Smooth muscle cell (in vitro differentiated cells): Measurements from ENCODE around the gene TP53AIP1. TPM values are rescaled to one million over a fixed set of nuclear protein-coding genes. Genes with fewer than 3 reads are reported as not detected.

ENCODE experiments used
- DNase-seq: peaks from one replicate; lab custom pipeline; 2025; ENCODE audit not compliant: unreplicated experiment; lab: John Stamatoyannopoulos, UW
- H2AFZ ChIP-seq: fragments of 200-600 bp; sonication (generic); 2 replicates; pipeline ENCODE4 v1.6.0; 2016; ENCODE audit warnings: antibody characterized with exemption, low read depth, mild to moderate bottlenecking
- H3F3A ChIP-seq: fragments of 200-600 bp; sonication (generic); 2 replicates; pipeline ENCODE4 v1.6.0; 2017; ENCODE audit warnings: antibody characterized with exemption, low read depth
- H3K27ac ChIP-seq: fragments of 200-600 bp; sonication (generic); 2 replicates; pipeline ENCODE4 v1.5.1; 2016; ENCODE audit warnings: low read depth, mild to moderate bottlenecking
- H3K27me3 ChIP-seq: fragments of 200-600 bp; sonication (generic); 2 replicates; pipeline ENCODE4 v1.6.1; 2016; ENCODE audit warnings: low read depth, mild to moderate bottlenecking
- H3K36me3 ChIP-seq: fragments of 200-600 bp; sonication (generic); 2 replicates; pipeline ENCODE4 v1.5.1; 2016; ENCODE audit warnings: low read depth
- H3K4me1 ChIP-seq: fragments of 200-600 bp; sonication (generic); 2 replicates; pipeline ENCODE4 v1.5.1; 2016; ENCODE audit warnings: low read depth
- H3K4me2 ChIP-seq: fragments of 200-600 bp; sonication (generic); 2 replicates; pipeline ENCODE4 v1.6.0; 2016; ENCODE audit warnings: mild to moderate bottlenecking
- H3K4me3 ChIP-seq: fragments of 200-600 bp; sonication (generic); 2 replicates; pipeline ENCODE4 v1.5.1; 2016; ENCODE audit warnings: mild to moderate bottlenecking
- H3K79me2 ChIP-seq: fragments of 200-600 bp; sonication (generic); 2 replicates; pipeline ENCODE4 v1.6.0; 2016; ENCODE audit warnings: low read depth, mild to moderate bottlenecking
- H3K9ac ChIP-seq: fragments of 200-600 bp; sonication (generic); 2 replicates; pipeline ENCODE4 v1.6.0; 2016; ENCODE audit warnings: low read depth
- H3K9me3 ChIP-seq: fragments of 200-600 bp; sonication (generic); replicated peaks from 2 replicates; pipeline ENCODE4 v1.5.1; 2016; ENCODE audit warnings: low read depth
- H4K20me1 ChIP-seq: fragments of 200-600 bp; sonication (generic); 2 replicates; pipeline ENCODE4 v1.6.0; 2016; ENCODE audit warnings: low read depth
- WGBS: methylation state at CpG from one replicate; pipeline ENCODE4 v1.1.7; 2016; ENCODE audit warnings: low lambda C conversion rate; 5-methylcytosine and 5-hydroxymethylcytosine counted together
- polyA plus RNA-seq: library from polyadenylated mRNA; unstranded; fragments of >200 nt; fragmentation: Nextera tagmentation; extraction: Ambion mirVana; gene quantifications from 2 replicates; pipeline ENCODE4 v1.2.1, GENCODE V29; 2016
- total RNA-seq: library from RNA; depleted of rRNA; stranded (reverse); fragments of >200 nt; gene quantifications from 2 replicates; pipeline ENCODE4 v1.2.3, GENCODE V29; 2014
- TF ChIP-seq, protein P1 (sequence below): fragments of 200-600 bp; sonication (generic); IDR thresholded peaks from 2 replicates; pipeline ENCODE4 v1.5.1; 2017; ENCODE audit warnings: borderline replicate concordance, mild to moderate bottlenecking, antibody characterized with exemption; ENCODE audit not compliant: insufficient read depth, poor library complexity, severe bottlenecking

Gene TP53AIP1
- total and polyA plus RNA-seq, 2 experiments from 2014 or later: 0.38 to 0.81 TPM

GRCh38 chr11:128983023-128983422, 40.4 kb upstream of the TP53AIP1 start:
- Histone ChIP-seq H3K9ac (no peak overlapping the region), H3K27ac (no peak overlapping the region), H3K79me2 (no peaks in the 10 kb centered on the region), H4K20me1 (no peaks in the 10 kb centered on the region), H3K4me3 (no peak overlapping the region), H3K4me2 (no peak overlapping the region), H3K9me3 (no peaks in the 10 kb centered on the region), H2AFZ (no peak overlapping the region), H3K27me3 (no peaks in the 10 kb centered on the region), H3K4me1 (no peaks in the 10 kb centered on the region), H3K36me3 (peaks cover 17% of the 10 kb centered on the region), H3F3A (no peaks in the 10 kb centered on the region)
- 96% methylated on average over 8 of the region's 8 CpGs for WGBS
- no peak for DNase-seq
- TF ChIP-seq, protein P1, sequence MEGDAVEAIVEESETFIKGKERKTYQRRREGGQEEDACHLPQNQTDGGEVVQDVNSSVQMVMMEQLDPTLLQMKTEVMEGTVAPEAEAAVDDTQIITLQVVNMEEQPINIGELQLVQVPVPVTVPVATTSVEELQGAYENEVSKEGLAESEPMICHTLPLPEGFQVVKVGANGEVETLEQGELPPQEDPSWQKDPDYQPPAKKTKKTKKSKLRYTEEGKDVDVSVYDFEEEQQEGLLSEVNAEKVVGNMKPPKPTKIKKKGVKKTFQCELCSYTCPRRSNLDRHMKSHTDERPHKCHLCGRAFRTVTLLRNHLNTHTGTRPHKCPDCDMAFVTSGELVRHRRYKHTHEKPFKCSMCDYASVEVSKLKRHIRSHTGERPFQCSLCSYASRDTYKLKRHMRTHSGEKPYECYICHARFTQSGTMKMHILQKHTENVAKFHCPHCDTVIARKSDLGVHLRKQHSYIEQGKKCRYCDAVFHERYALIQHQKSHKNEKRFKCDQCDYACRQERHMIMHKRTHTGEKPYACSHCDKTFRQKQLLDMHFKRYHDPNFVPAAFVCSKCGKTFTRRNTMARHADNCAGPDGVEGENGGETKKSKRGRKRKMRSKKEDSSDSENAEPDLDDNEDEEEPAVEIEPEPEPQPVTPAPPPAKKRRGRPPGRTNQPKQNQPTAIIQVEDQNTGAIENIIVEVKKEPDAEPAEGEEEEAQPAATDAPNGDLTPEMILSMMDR: no peak

DNA sequence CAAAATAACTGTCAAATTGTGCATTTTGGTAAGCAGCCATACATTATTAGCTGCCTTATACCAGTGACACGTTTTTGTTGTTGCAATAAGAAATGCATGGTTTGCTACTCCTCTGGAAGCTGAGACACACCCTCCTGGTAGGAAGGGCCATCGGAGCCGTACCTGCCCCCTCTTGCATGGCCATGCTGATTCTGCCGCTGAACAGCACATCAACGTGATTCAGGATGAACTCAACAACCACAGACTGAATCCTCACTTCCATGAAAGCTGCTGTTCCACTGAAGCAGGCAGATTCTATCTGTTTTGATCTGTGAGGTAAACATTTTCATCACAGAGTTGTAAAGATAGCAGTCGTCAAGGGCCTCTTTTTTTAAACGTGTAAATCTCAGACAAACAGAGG, 38.6 kb upstream of the TP53AIP1 start:
- DNase-seq: no peak
- Histone ChIP-seq H3K4me2 (no peak overlapping the region), H3K9ac (no peak overlapping the region), H3K36me3 (peaks cover 19% of the 10 kb centered on the region), H3K9me3 (no peaks in the 10 kb centered on the region), H3F3A (no peaks in the 10 kb centered on the region), H4K20me1 (no peaks in the 10 kb centered on the region), H3K27ac (no peak overlapping the region), H2AFZ (no peak overlapping the region), H3K79me2 (no peaks in the 10 kb centered on the region), H3K27me3 (no peaks in the 10 kb centered on the region), H3K4me3 (no peak overlapping the region), H3K4me1 (no peaks in the 10 kb centered on the region)
- 72% methylated on average over 7 of the region's 7 CpGs for whole genome bisulfite sequencing
- TF ChIP-seq, protein P1: no peak

DNA sequence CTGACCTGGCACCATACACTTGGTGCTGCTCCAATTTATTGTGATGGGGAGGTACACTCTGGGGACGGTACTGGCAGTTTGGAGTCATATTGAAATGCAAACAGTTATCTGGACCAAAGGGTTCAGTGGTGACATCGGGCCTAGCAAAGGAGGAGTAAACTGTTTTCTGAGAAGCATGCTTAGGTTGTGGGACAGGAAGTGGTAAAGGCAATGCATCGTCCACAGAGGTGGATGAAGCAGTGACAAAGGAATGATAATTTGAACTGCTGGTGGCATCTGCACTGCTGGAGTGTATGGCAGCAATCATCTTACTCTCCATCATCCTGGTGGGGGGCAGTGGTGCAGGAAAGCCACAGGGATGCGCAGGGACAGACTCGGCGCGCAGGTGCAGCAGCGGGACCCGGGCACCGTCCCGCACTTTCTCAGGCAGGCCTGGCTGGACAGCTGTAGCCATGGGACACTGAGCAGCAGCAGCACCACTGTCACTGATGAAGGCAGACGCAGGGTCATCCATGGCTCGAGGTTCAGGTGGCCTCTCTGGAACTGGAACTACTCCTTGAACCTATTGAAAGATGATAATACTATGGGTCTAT, 28.0 kb upstream of the TP53AIP1 start:
- Histone ChIP-seq H3K9me3 (no peaks in the 10 kb centered on the region), H3K27ac (no peak overlapping the region), H2AFZ (no peak overlapping the region), H3K4me2 (no peak overlapping the region), H4K20me1 (no peaks in the 10 kb centered on the region), H3F3A (no peaks in the 10 kb centered on the region), H3K79me2 (no peaks in the 10 kb centered on the region), H3K27me3 (no peaks in the 10 kb centered on the region), H3K4me1 (no peaks in the 10 kb centered on the region), H3K4me3 (no peak overlapping the region), H3K36me3 (peaks cover 12% of the 10 kb centered on the region), H3K9ac (no peak overlapping the region)
- DNase-seq: no peak
- TF ChIP-seq, protein P1: no peak
- WGBS: 96% methylated on average over 13 of the region's 13 CpGs

DNA sequence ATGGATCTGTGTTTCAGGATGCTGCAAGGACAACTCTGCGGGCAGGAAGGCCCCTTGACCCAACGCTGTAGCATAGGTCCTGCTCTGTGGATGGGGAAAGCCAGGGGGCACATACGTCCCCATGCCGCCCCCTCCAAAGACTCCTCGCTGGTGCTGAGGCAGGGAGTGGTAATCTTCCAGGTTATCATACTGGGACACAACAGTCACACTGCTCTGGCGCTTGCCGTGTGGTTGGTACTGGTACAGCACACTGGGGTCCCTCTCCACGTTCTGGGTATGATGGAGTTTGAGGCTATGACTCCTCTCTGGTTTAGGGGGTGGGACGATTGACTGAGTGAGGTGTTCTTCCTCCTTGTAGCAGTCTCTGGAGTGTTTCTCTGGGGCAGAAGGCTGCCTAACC, 26.2 kb upstream of the TP53AIP1 start:
- 93% methylated on average over 9 of the region's 9 CpGs for WGBS
- Histone ChIP-seq H3K4me1 (no peaks in the 10 kb centered on the region), H2AFZ (no peak overlapping the region), H3F3A (no peaks in the 10 kb centered on the region), H4K20me1 (no peaks in the 10 kb centered on the region), H3K4me3 (no peak overlapping the region), H3K79me2 (no peaks in the 10 kb centered on the region), H3K9me3 (no peaks in the 10 kb centered on the region), H3K27ac (no peak overlapping the region), H3K9ac (no peak overlapping the region), H3K27me3 (no peaks in the 10 kb centered on the region), H3K4me2 (no peak overlapping the region), H3K36me3 (peaks cover 12% of the 10 kb centered on the region)
- DNase-seq: no peak
- TF ChIP-seq, protein P1: no peak
